Measurements from ENCODE around the gene RIPK4. TPM values are rescaled to one million over a fixed set of nuclear protein-coding genes. Genes with fewer than 3 reads are reported as not detected.
A peak's percentile ranks its signal among the peaks of the same experiment; 100 is the strongest.

RIPK4 gene
- total and polyA plus RNA-seq, 7 donors, result 0.01 TPM; not detected in 6

DNA sequence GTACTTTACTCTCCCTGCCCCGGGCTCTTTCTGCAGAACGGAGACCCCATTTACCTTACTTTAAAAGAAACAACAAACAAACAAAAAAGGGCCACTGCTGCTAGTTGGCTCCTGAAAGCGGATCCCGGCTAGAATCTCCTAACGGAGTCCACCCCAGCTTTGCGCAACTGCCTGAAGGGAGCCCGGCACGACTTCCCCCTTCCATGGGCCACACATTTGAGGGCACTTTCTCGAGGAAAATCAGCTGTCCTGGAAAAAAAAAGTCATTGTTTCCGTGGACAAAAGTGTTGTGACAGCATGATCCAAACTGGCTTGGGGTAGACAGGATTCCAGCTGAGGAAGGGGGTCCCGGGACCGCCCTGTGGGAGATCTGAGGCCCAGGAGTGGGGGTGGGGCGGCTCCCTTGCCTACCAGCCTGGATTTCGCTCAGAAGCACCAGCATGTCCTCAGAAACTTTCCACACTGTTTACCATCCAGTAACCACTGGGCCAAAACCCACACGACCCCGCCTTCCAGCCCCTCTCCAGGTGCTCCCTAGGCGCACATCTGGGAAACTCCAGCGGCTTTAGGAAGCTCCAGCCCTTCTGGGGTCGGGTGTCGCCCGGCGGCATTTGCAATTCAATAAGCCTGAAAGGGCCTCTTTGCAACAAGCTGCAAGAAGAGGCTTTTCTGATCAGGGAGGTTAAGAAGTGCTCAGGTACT, 4.8 kb downstream of the RIPK4 start:
- no peaks in the 10 kb centered on the region for H3K4me1 ChIP-seq
- H3K27me3 ChIP-seq (ENCODE audit: insufficient read depth in 3 of 3, low read length in 2 of 3), result peaks cover 0 to 79% (median 17%) of the 10 kb centered on the region in 3 donors
- peak in 1 of 2 donors; percentile 44 for DNase-seq
- H3K9me3 ChIP-seq, result no peaks in the 10 kb centered on the region
- H3K27ac ChIP-seq, result no peak overlapping the region
- H3K36me3 ChIP-seq (ENCODE audit: insufficient read depth in 1 of 2, low read depth in 1 of 2), result no peaks in the 10 kb centered on the region
- peak overlapping the region; percentile 51 for H3K4me3 ChIP-seq
- peak in 1 of 4 donors; percentile 42 for ATAC-seq
- intact Hi-C loops (cut with DNase I), result no loop called here
- WGBS, 3 donors, result 39 to 45% (median 41%) methylated on average over 22 of the region's 22 CpGs
- TF ChIP-seq, protein P1, sequence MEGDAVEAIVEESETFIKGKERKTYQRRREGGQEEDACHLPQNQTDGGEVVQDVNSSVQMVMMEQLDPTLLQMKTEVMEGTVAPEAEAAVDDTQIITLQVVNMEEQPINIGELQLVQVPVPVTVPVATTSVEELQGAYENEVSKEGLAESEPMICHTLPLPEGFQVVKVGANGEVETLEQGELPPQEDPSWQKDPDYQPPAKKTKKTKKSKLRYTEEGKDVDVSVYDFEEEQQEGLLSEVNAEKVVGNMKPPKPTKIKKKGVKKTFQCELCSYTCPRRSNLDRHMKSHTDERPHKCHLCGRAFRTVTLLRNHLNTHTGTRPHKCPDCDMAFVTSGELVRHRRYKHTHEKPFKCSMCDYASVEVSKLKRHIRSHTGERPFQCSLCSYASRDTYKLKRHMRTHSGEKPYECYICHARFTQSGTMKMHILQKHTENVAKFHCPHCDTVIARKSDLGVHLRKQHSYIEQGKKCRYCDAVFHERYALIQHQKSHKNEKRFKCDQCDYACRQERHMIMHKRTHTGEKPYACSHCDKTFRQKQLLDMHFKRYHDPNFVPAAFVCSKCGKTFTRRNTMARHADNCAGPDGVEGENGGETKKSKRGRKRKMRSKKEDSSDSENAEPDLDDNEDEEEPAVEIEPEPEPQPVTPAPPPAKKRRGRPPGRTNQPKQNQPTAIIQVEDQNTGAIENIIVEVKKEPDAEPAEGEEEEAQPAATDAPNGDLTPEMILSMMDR (IDR thresholded peaks at IDR 0.05), result no peak

- no peaks in the 10 kb centered on the region for H3K36me3 ChIP-seq (ENCODE audit: insufficient read depth in 1 of 2, low read depth in 1 of 2)
- WGBS, 3 donors, result 4 to 6% (median 5%) methylated on average over 22 of the region's 22 CpGs
- intact Hi-C loops (cut with DNase I), result no loop called here
- peak; percentile 60 to 75 for DNase-seq
- no peak overlapping the region for H3K27ac ChIP-seq
- peaks cover 0 to 72% (median 14%) of the 10 kb centered on the region in 3 donors for H3K27me3 ChIP-seq (ENCODE audit: insufficient read depth in 3 of 3, low read length in 2 of 3)
- H3K4me3 ChIP-seq, result peak overlapping the region; percentile 51
- H3K4me1 ChIP-seq, result no peaks in the 10 kb centered on the region
- TF ChIP-seq, protein P1 (IDR thresholded peaks at IDR 0.05), result no peak
- ATAC-seq, result peak in 3 of 4 donors; percentile 61 to 77 (median 63)
- no peaks in the 10 kb centered on the region for H3K9me3 ChIP-seq
These were observed 5.5 kb downstream of the RIPK4 start for GRCh38 chr21:41761211-41761933.

GRCh38 chr21:41760411-41760810, 6.4 kb downstream of the RIPK4 start:
- Histone ChIP-seq H3K27me3 (ENCODE audit: insufficient read depth in 3 of 3, low read length in 2 of 3) (peaks cover 0 to 62% (median 8%) of the 10 kb centered on the region in 3 donors), H3K4me1 (no peaks in the 10 kb centered on the region), H3K4me3 (no peak overlapping the region), H3K36me3 (ENCODE audit: insufficient read depth in 1 of 2, low read depth in 1 of 2) (no peaks in the 10 kb centered on the region), H3K9me3 (no peaks in the 10 kb centered on the region), H3K27ac (no peak overlapping the region)
- intact Hi-C loops (cut with DNase I), result no loop called here
- WGBS, 3 donors, result 80 to 87% (median 81%) methylated on average over 9 of the region's 9 CpGs
- TF ChIP-seq, protein P1 (IDR thresholded peaks at IDR 0.05), result no peak
- DNase-seq, result no peak
- ATAC-seq, result no peak

GRCh38 chr21:41759926-41760325, 6.9 kb downstream of the RIPK4 start:
- 87 to 92% (median 89%) methylated on average over 5 of the region's 5 CpGs for WGBS, 3 donors
- intact Hi-C loops (cut with DNase I), result no loop called here
- no peak overlapping the region for H3K4me3 ChIP-seq
- H3K9me3 ChIP-seq, result no peaks in the 10 kb centered on the region
- H3K4me1 ChIP-seq, result no peaks in the 10 kb centered on the region
- TF ChIP-seq, protein P1 (IDR thresholded peaks at IDR 0.05), result no peak
- H3K27me3 ChIP-seq (ENCODE audit: insufficient read depth in 3 of 3, low read length in 2 of 3), result peaks cover 0 to 57% (median 6%) of the 10 kb centered on the region in 3 donors
- DNase-seq (no peak), ATAC-seq (no peak)
- no peaks in the 10 kb centered on the region for H3K36me3 ChIP-seq (ENCODE audit: insufficient read depth in 1 of 2, low read depth in 1 of 2)
- no peak overlapping the region for H3K27ac ChIP-seq

Measured in psoas muscle (tissue), 8 donors.